H7 (cell line): ENCODE data around the gene AARS1. TPM values are rescaled to one million over a fixed set of nuclear protein-coding genes. Genes with fewer than 3 reads are reported as not detected.
"Not testable (repeated sequence)": the region's sequence is repeated elsewhere in the genome, so short reads cannot be mapped to it uniquely, and the experiment has no call there.

Experiments
- DNase-seq: peaks from one replicate; pipeline ENCODE4 v3.0.0; 2012
- H3K27me3 ChIP-seq: 2 replicates; pipeline ENCODE4 v1.6.0; 2011; ENCODE audit warnings: mild to moderate bottlenecking, low read length; ENCODE audit not compliant: control insufficient read depth, insufficient read depth
- H3K36me3 ChIP-seq: replicated peaks from 2 replicates; pipeline ENCODE4 v1.5.1; 2011; ENCODE audit warnings: low read length; ENCODE audit not compliant: control insufficient read depth, insufficient read depth
- H3K4me3 ChIP-seq: 2 replicates; pipeline ENCODE4 v1.5.1; 2011; ENCODE audit warnings: low read depth, mild to moderate bottlenecking, control low read depth, low read length, moderate library complexity; ENCODE audit not compliant: insufficient read depth
- total RNA-seq: library from RNA; depleted of rRNA; stranded (reverse); fragments of >200 nt; shearing (Covaris generic); gene quantifications from 2 replicates; pipeline ENCODE4 v1.2.3, GENCODE V29; 2014

AARS1 gene
- total RNA-seq, 1 experiment from 2014 or later = 178 TPM

- DNase-seq = no peak
Observed at GRCh38 chr16:70255574-70255973, 33.7 kb downstream of the AARS1 start.

DNA sequence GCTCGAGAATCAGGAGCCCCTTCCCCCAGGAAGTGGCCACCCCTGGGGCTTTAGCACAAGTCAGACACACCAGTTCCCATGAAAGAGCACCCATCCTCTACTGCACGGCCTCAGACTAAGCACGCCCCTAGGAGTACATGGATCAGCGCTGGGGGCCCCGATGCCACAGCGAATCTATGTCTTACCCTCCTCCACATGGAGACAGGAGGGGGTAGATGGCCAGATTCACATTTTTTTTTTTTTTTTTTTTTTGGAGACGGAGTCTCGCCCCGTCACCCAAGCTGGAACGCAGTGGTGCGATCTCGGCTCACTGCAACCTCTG, 34.4 kb downstream of the AARS1 start:
- no peaks in the 10 kb centered on the region for H3K27me3 ChIP-seq
- no peak for DNase-seq
- no peak overlapping the region for H3K4me3 ChIP-seq
- peaks cover 67% of the 10 kb centered on the region for H3K36me3 ChIP-seq

More at GRCh38 chr16:70255574-70255973, 33.7 kb downstream of the AARS1 start:
- Histone ChIP-seq H3K27me3 (no peaks in the 10 kb centered on the region), H3K36me3 (peaks cover 73% of the 10 kb centered on the region), H3K4me3 (no peak overlapping the region)

DNA sequence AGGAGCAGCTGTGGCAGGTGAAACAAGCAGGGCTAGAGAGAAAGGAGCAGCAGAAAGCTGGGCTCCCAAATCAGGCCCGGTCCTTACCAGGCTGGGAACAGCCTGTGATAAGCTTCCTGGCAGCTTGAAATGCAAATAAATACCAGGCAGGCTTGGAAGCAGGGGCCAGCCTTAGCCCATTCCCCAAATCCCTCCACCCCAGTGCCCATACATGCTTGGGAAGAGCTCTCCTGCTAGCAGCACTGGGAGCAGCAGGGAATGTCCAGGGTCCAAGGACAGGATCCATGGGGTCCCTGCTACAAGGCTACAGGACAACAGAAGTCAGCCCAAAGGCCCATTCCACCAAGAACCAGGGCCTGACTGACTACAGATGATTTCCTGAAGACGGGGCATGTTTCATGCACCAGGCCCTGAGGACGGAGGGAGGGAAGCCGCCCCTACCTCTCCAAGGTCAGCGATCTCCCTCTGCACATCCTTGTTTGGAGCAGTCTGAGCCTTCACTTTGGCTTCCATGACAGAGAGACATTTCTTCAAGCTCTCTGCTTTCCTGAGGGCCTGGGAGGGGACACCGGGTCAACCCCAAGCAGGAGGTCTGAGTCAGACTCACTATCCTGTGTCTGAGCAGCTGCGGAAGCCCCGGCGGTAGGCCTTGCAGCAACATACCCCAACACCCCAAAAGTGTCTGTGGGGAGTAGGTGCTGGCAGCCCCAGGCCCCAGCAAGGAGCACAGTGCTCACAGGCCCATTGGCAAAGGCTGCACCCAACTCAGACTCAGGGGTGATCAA, 34.9 kb downstream of the AARS1 start:
- no peak for DNase-seq
- Histone ChIP-seq H3K4me3 (no peak overlapping the region), H3K36me3 (peaks cover 63% of the 10 kb centered on the region), H3K27me3 (no peaks in the 10 kb centered on the region)

DNA sequence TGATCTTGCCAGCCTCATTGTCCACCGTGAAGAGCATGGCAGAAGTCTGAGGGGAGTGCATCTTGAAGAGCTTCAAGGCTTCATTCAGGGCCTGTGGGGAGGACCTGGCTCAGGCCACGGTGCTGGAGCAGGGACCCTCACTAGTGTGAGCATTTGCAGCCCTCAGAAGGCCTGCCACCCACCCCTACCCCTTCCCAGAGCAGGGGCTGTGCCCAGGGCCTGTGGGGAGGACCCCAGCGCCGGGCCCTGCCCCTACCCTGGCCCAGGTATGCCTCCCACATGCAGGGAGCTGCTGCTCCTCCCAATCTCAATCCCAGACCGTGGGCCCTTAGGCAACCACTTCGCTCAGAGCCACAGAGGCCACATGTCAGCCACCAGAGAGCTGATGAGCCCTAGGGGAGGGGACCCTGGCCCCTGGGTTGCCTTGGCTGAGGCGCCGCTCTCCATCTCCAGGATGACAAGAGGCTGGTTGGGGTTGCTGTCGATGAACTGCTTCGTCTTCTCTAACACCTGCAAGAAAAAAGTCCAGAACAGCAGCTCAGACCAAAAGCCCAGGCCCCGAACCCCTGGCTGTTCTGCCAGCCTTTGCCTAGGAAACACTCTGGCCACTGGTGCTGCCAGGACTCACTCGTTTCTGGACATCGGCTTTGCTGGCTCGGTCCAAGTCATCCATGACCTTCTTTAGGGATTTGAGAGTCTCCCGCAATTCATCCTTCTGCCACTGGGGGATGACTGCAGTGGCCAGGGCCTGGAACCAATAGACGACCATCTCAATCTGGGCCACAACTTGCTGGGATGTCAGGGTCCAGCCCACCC, 35.8 kb downstream of the AARS1 start:
- Histone ChIP-seq H3K27me3 (no peaks in the 10 kb centered on the region), H3K4me3 (no peak overlapping the region), H3K36me3 (peaks cover 56% of the 10 kb centered on the region)
- peak; percentile 77 for DNase-seq

- Histone ChIP-seq H3K27me3 (no peaks in the 10 kb centered on the region), H3K36me3 (peaks cover 46% of the 10 kb centered on the region), H3K4me3 (no peak overlapping the region)
- peak; percentile 80 for DNase-seq
Observed at GRCh38 chr16:70252355-70252988, 36.8 kb downstream of the AARS1 start.

GRCh38 chr16:70251629-70252354, 37.5 kb downstream of the AARS1 start, which contains the start of gene EXOSC6:
Gene EXOSC6 (minus strand): TSS chr16:70251940. CDS start chr16:70251900, 40 bp downstream.
- H3K4me3 ChIP-seq = peak within 1 kb of the TSS; percentile 75
- peaks cover 42% of the 10 kb centered on the region for H3K36me3 ChIP-seq
- H3K27me3 ChIP-seq = no peaks in the 10 kb centered on the region
- peak; percentile 96 for DNase-seq

DNA sequence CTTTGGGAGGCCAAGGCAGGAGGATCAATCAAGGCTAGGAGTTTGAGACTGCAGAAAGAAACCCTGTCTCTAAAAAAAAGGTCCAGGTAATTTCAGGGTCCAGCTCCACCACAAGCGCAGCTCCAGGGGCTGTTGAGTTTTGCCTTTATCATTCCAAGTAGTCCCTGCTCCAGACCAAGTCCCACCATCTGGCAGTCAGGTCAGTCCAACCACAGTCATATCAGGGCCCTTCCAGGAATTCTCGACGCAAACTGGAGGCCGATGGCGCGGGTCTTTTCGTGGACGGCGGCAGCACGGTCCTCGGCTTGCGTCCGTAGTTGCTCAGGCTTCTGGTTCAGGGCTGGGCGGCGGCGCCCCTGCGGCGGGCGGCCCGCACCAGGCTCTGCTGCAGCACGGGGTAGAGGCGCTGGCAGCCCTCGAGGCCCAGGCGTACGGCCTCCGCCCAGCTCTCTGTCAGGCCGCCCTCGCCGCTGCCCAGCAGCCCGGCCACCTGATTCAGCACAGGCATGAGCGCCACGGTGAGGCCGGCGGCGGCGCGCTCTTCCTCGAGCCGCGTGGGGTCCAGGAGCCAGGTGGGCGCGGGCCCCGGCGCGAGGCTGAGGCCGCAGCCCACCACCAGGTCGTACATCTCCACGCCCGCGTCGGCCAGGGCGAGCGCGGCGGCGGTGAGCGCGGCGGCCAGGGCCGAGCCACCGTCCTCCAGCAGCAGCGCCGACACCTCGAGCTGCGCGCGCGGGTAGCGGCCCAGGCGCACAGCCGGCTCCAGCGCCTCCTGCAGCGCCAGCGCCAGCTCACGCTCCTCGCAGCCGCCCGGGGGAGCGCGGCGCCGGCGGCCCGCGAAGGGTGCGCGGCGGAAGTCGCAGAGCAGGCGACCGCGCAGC, 38.3 kb downstream of the AARS1 start:
- peak; percentile 83 for DNase-seq
- Histone ChIP-seq H3K27me3 (no peaks in the 10 kb centered on the region), H3K36me3 (peaks cover 37% of the 10 kb centered on the region), H3K4me3 (peak overlapping the region; percentile 75)

DNA sequence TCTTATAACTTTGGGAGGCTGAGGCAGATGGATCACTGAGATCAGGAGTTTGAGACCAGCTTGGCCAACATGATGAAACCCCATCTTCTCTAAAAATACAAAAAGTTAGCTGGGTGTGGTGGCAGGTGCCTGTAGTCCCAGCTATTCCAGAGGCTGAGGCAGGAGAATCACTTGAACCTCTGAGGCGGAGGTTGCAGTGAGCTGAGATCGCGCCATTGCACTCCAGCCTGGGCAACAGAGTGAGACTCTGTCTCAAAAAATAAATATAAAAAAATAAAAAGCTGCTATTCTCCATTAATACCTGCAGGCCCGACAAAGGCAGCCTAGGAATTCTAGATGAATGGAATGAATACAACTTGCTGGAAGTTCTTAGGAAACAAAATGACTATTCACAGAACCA, 39.6 kb downstream of the AARS1 start:
- H3K4me3 ChIP-seq, DNase-seq, H3K27me3 ChIP-seq: not testable (repeated sequence)
- peaks cover 26% of the 10 kb centered on the region for H3K36me3 ChIP-seq

- H3K27me3 ChIP-seq, H3K36me3 ChIP-seq, H3K4me3 ChIP-seq, DNase-seq: not testable (repeated sequence)
Observed at GRCh38 chr16:70238773-70239172, 50.5 kb downstream of the AARS1 start.

DNA sequence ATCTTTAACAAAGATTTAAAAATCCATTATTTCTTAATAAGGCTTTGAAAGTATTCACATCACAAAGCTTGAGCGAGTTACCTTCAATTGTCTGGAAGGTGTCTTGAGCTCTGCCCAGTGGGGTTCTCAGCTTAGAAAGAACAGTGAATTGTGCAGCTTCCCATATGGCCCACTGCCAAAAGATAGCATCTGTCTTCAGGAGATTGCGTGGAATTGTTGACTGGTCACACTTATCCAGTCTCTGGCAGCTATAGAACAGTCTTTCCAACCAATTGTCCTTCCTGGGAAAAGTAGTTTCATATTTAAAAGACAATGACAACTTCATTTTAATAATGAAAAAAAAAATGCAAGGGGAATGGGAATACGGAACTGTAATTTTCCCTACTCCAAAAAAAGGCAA, 57.5 kb downstream of the AARS1 start:
- not testable (repeated sequence) for H3K36me3 ChIP-seq, H3K4me3 ChIP-seq, H3K27me3 ChIP-seq, DNase-seq

DNA sequence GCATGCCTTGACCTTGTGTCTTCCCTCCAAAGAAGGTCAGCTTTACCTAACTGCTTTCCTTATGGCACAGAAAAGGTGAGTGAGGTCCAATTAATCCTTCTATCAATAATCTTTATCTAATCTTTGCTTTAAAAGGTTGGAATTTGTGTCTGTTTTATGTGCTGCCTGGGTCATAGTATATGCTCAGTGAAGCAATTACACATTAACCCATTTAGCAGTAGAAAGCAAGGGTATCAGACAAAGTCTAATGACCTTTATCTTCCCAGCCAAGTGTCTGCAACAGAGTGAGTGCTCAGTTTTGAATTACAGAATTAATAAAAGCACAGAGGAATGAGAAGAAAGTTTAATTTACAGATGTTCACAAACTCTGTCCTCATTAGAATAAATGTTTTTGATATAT, 63.3 kb downstream of the AARS1 start:
- not testable (repeated sequence) for DNase-seq, H3K4me3 ChIP-seq, H3K36me3 ChIP-seq, H3K27me3 ChIP-seq

DNA sequence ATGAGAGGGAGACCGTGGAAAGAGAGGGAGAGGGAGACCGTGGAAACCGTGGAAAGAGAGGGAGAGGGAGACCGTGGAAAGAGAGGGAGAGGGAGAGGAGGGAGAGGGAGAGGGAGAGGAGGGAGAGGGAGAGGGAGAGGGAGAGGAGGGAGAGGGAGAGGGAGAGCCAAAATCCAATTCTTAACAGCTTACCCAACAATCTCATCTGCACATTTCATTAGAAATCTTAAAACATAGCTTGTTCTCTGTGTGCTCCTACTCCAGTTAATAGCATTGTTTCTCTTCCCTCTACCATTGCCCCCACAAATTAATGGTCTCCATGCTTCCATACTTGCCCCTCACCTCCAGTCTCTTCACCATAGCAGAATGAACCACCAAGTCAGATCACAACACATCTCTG, 63.9 kb downstream of the AARS1 start:
- not testable (repeated sequence) for H3K36me3 ChIP-seq, H3K4me3 ChIP-seq, H3K27me3 ChIP-seq, DNase-seq

DNA sequence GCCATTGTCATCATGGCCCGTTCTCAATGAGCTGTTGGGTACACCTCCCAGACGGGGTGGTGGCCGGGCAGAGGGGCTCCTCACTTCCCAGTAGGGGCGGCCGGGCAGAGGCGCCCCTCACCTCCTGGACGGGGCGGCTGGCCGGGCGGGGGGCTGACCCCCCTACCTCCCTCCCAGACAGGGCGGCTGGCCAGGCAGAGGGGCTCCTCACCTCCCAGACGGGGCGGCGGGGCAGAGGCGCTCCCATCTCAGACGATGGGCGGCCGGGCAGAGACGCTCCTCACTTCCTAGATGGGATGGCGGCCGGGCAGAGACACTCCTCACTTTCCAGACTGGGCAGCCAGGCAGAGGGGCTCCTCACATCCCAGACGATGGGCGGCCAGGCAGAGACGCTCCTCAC, 64.7 kb downstream of the AARS1 start:
- H3K4me3 ChIP-seq, DNase-seq, H3K27me3 ChIP-seq, H3K36me3 ChIP-seq: not testable (repeated sequence)
